K562 (cell line): ENCODE data around the gene MYADM. TPM values are rescaled to one million over a fixed set of nuclear protein-coding genes. Genes with fewer than 3 reads are reported as not detected.

Source experiments
- ATF1 ChIP-seq, 2 experiments: fragments of 450-650 bp in 1 of 2; IDR thresholded peaks; 2 replicates each; pipeline ENCODE4 v1.6.1; 2016; ENCODE audit warnings: missing compliant biosample characterization in 1 of 2, missing genetic modification characterization in 1 of 2
- CBX5 ChIP-seq: IDR thresholded peaks from 2 replicates; pipeline ENCODE4 v1.6.1; 2014; ENCODE audit warnings: low read depth, borderline replicate concordance
- HOMEZ ChIP-seq: fragments of 250-450 bp; sonication (Bioruptor Pico); IDR thresholded peaks from 2 replicates; pipeline ENCODE4 v1.4.0; 2020; ENCODE audit warnings: mild to moderate bottlenecking, moderate library complexity
- MEF2D ChIP-seq: conservative IDR thresholded peaks from 2 replicates; pipeline ENCODE4 v1.6.1; 2016; ENCODE audit warnings: low read depth, missing genetic modification characterization, missing compliant biosample characterization
- TEAD2 ChIP-seq: fragments of 450-650 bp; IDR thresholded peaks from 2 replicates; pipeline ENCODE4 v1.6.1; 2016; ENCODE audit warnings: missing genetic modification characterization, control low read depth, missing compliant biosample characterization
- ZBTB40 ChIP-seq, 2 experiments: fragments of 450-650 bp in 1 of 2; sonication (generic) in 1 of 2; formaldehyde crosslinking in 1 of 2; IDR thresholded peaks; 2 replicates each; pipeline versions ENCODE4 v1.7.1 to v1.9.0; 2016 to 2022; ENCODE audit warnings: inconsistent platforms in 1 of 2, mild to moderate bottlenecking in 1 of 2, missing genetic modification reagents in 1 of 2
- ZFP36 ChIP-seq: fragments of 150-350 bp; IDR thresholded peaks from 2 replicates; pipeline ENCODE4 v1.6.1; 2018; ENCODE audit warnings: low read length, low read depth; ENCODE audit not compliant: partially characterized antibody
- ZNF324 ChIP-seq: fragments of 250-450 bp; sonication (Bioruptor Pico); IDR thresholded peaks from 2 replicates; pipeline ENCODE4 v1.4.0; 2020; ENCODE audit warnings: mild to moderate bottlenecking
- ZNF780A ChIP-seq: fragments of 250-450 bp; sonication (Bioruptor Pico); IDR thresholded peaks from 2 replicates; pipeline ENCODE4 v1.5.0; 2021; ENCODE audit warnings: mild to moderate bottlenecking
- polyA plus RNA-seq, 8 experiments: library from polyadenylated mRNA; depleted of rRNA in 4 of 8; stranded (reverse) in 5 of 8; unstranded in 3 of 8; fragments of >200 nt; fragmentation: Nextera tagmentation in 2 of 8; fragmentation: Illumina TruSeq in 1 of 8; extraction: Ambion mirVana in 2 of 8; extraction: Trizol in 1 of 8; gene quantifications; 2 replicates each; pipeline versions ENCODE4 v1.2.1 to v1.2.3, GENCODE V29; 2011 to 2014; ENCODE audit warnings: inconsistent platforms in 1 of 8, missing spikeins in 1 of 8
- total RNA-seq, 7 experiments: library from RNA; depleted of rRNA in 6 of 7; stranded (reverse); fragments of >200 nt in 6 of 7; fragmentation: Illumina TruSeq in 2 of 7; extraction: Trizol in 2 of 7; gene quantifications; 2 replicates each; pipeline versions ENCODE4 v1.2.1 to v1.2.3, GENCODE V29; 2011 to 2021; ENCODE audit warnings: low replicate concordance in 1 of 7
- TF ChIP-seq, protein P1 (sequence below), 2 experiments: fragments of 250-450 bp in 1 of 2; fragments of 450-650 bp in 1 of 2; sonication (Bioruptor Pico) in 1 of 2; IDR thresholded peaks; 2 replicates each; pipeline versions ENCODE4 v1.6.1 to v1.8.0; 2016 to 2021; ENCODE audit warnings: mild to moderate bottlenecking in 2 of 2, moderate library complexity in 2 of 2, missing compliant biosample characterization in 1 of 2, missing genetic modification characterization in 1 of 2
- TF ChIP-seq, protein P2 (sequence below): fragments of 450-650 bp; IDR thresholded peaks from one replicate; pipeline ENCODE4 v1.6.1; 2018; ENCODE audit warnings: mild to moderate bottlenecking, moderate library complexity; ENCODE audit not compliant: partially characterized antibody

MYADM gene
- total and polyA plus RNA-seq, 9 of the 15 experiments (the other 6 are each of a cell fraction or from before 2014, with no cell fraction given): 4.5 to 70.3 (median 14.4) TPM

GRCh38 chr19:53867225-53868090 is at the start of gene MYADM (continued):
- TF ChIP-seq ZBTB40 (IDR thresholded peaks at IDR 0.05) (0 out of 2 replicates have a peak, but pooled peaks have one; percentile 20), ZBTB40 (CRISPR knock-in tag; IDR thresholded peaks at IDR 0.05) (no peak), TEAD2 (no peak), ZFP36 (no peak), CBX5 (no peak), ATF1 (CRISPR knock-in tag; IDR thresholded peaks at IDR 0.05) (no peak), ATF1 (tag; IDR thresholded peaks at IDR 0.05) (no peak; the same call in 1 of the 2 replicates), ZNF324 (no peak), HOMEZ (CRISPR knock-in tag) (no peak), ZNF780A (CRISPR knock-in tag) (no peak), MEF2D (no peak)
- TF ChIP-seq, protein P1, sequence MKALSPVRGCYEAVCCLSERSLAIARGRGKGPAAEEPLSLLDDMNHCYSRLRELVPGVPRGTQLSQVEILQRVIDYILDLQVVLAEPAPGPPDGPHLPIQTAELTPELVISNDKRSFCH (CRISPR knock-in tag; IDR thresholded peaks at IDR 0.05): no peak
- TF ChIP-seq, protein P1 (tag; IDR thresholded peaks at IDR 0.05): no peak
- TF ChIP-seq, protein P2, sequence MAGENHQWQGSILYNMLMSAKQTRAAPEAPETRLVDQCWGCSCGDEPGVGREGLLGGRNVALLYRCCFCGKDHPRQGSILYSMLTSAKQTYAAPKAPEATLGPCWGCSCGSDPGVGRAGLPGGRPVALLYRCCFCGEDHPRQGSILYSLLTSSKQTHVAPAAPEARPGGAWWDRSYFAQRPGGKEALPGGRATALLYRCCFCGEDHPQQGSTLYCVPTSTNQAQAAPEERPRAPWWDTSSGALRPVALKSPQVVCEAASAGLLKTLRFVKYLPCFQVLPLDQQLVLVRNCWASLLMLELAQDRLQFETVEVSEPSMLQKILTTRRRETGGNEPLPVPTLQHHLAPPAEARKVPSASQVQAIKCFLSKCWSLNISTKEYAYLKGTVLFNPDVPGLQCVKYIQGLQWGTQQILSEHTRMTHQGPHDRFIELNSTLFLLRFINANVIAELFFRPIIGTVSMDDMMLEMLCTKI: no peak
